Thoracic aorta (tissue), 2 donors: ENCODE measurements around the gene SLC22A6. TPM values are rescaled to one million over a fixed set of nuclear protein-coding genes. Genes with fewer than 3 reads are reported as not detected.

Experiments
- ATAC-seq: fragments of 150-250 bp; one replicate; pipeline ENCODE4 v1.8.0; 2017; ENCODE audit warnings: low read depth; ENCODE audit not compliant: insufficient number of reproducible peaks, low FRiP score
- DNase-seq: peaks from one replicate; pipeline ENCODE4 v3.0.0-alpha.2; 2020; ENCODE audit warnings: low spot score
- H3K27ac ChIP-seq, 2 donors: fragments of 200-600 bp; sonication (generic); 1 replicate in 1 of 2; 2 replicates in 1 of 2; pipeline ENCODE4 v1.5.1; 2016; ENCODE audit warnings: mild to moderate bottlenecking in 2 of 2, moderate library complexity in 2 of 2
- H3K27me3 ChIP-seq: fragments of 200-600 bp; sonication (generic); replicated peaks from 2 replicates; pipeline ENCODE4 v1.6.0; 2016; ENCODE audit warnings: mild to moderate bottlenecking; ENCODE audit not compliant: insufficient read depth
- H3K36me3 ChIP-seq: fragments of 200-600 bp; sonication (generic); one replicate; pipeline ENCODE4 v1.5.1; 2016
- H3K4me1 ChIP-seq, 2 donors: fragments of 200-600 bp; sonication (generic); 1 replicate in 1 of 2; 2 replicates in 1 of 2; pipeline versions ENCODE4 v1.5.1 to v1.6.0; 2016; ENCODE audit warnings: low read depth in 2 of 2, mild to moderate bottlenecking in 1 of 2; ENCODE audit not compliant: control insufficient read depth in 1 of 2
- H3K4me3 ChIP-seq: fragments of 200-600 bp; sonication (generic); 2 replicates; pipeline ENCODE4 v1.5.1; 2016; ENCODE audit warnings: mild to moderate bottlenecking
- H3K9me3 ChIP-seq: fragments of 200-600 bp; sonication (generic); 2 replicates; pipeline ENCODE4 v1.5.1; 2016
- CTCF ChIP-seq: fragments of 200-600 bp; sonication (generic); IDR thresholded peaks from one replicate; pipeline ENCODE4 v1.5.1; 2019; ENCODE audit warnings: antibody characterized with exemption
- total RNA-seq, 2 donors: library from RNA; depleted of rRNA; stranded (reverse); fragments of >200 nt; gene quantifications; one replicate each; pipeline versions ENCODE4 v1.1.0 to v1.2.3, GENCODE V29; 2016

SLC22A6 gene
- total RNA-seq, 2 donors from 2014 or later = not detected

GRCh38 chr11:62959422-62959980, 25.3 kb downstream of the SLC22A6 start:
- H3K27ac ChIP-seq = no peak overlapping the region
- H3K9me3 ChIP-seq = no peaks in the 10 kb centered on the region
- no peak overlapping the region for H3K4me3 ChIP-seq
- no peak for DNase-seq
- no peaks in the 10 kb centered on the region for H3K4me1 ChIP-seq
- no peak for ATAC-seq
- H3K36me3 ChIP-seq = no peaks in the 10 kb centered on the region
- H3K27me3 ChIP-seq = no peaks in the 10 kb centered on the region
- no peak for TF ChIP-seq CTCF

DNA sequence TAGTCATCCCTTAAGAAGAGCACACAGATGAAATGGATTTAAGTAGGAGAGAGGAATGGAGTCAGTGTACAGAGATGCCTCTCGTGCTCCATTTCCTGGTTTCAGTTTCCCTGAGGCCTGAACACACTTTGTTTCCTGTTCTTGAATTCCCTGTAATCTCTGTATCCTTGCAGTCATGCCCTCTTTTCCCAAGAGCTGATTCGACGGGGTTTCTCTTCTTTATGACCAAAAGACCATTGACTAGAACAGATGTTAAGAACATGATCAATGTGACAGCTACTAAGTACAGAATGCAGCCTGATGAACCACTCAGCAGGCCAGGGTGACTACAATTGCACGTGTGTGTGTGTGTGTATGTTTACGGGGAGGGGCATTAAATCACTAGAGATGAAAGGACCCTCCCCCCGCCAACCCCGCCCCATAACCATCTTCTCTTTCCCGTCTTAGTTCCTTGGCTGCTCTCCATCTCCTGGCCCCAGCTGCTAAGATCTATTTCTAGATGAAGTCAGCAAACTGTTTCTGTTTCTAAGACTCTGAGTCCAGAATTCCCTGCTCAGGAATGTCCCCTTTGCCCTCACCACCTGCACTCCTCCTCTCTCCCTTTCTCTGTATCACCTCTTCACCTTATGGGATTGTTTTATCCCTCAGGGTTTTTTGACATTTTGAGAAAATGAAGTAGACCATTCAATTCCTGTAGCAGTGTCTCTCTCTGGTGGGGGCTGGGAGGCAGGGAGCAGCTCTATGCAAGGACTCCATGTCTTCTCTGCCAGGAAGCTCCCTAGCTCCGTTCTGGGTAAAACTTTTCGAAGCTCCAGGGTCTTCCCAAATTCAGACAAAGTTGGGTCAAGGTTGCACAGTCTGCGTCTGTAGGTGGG, 26.0 kb downstream of the SLC22A6 start:
- Histone ChIP-seq H3K9me3 (no peaks in the 10 kb centered on the region), H3K36me3 (no peaks in the 10 kb centered on the region), H3K27me3 (no peaks in the 10 kb centered on the region), H3K4me3 (no peak overlapping the region), H3K27ac (no peak overlapping the region), H3K4me1 (no peaks in the 10 kb centered on the region)
- ATAC-seq = no peak
- no peak for DNase-seq
- no peak for TF ChIP-seq CTCF

GRCh38 chr11:62957147-62957546, 27.6 kb downstream of the SLC22A6 start:
- H3K27me3 ChIP-seq = no peaks in the 10 kb centered on the region
- no peak for TF ChIP-seq CTCF
- no peaks in the 10 kb centered on the region for H3K4me1 ChIP-seq
- no peaks in the 10 kb centered on the region for H3K9me3 ChIP-seq
- H3K4me3 ChIP-seq = no peak overlapping the region
- no peak for DNase-seq
- no peak overlapping the region for H3K27ac ChIP-seq
- no peak for ATAC-seq
- no peaks in the 10 kb centered on the region for H3K36me3 ChIP-seq

GRCh38 chr11:62954478-62954877, 30.3 kb downstream of the SLC22A6 start:
- ATAC-seq = no peak
- TF ChIP-seq CTCF = no peak
- Histone ChIP-seq H3K4me3 (no peak overlapping the region), H3K9me3 (no peaks in the 10 kb centered on the region), H3K36me3 (no peaks in the 10 kb centered on the region), H3K27me3 (no peaks in the 10 kb centered on the region), H3K27ac (no peak overlapping the region), H3K4me1 (no peaks in the 10 kb centered on the region)
- no peak for DNase-seq

DNA sequence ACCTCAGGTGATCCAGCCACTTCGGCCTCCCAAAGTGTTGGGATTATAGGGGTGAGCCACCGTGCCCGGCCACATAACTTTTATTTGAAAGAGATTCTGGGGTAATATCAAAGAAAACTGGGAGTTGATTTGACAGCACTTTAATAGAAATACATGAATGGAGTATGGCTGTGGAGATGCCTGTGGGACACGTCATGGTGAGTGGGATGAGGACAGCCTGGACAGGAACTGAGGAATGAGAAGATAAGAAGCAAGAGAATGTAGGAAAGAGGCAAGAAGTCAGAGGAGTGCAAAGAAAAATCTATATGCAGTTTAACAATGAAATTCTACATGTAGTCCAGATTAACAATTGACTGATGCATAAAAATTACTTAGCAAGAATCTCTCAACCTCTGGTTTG, 31.0 kb downstream of the SLC22A6 start:
- Histone ChIP-seq H3K27me3 (no peaks in the 10 kb centered on the region), H3K4me1 (no peaks in the 10 kb centered on the region), H3K27ac (no peak overlapping the region), H3K36me3 (no peaks in the 10 kb centered on the region), H3K9me3 (no peaks in the 10 kb centered on the region), H3K4me3 (no peak overlapping the region)
- no peak for TF ChIP-seq CTCF
- ATAC-seq = no peak
- DNase-seq = no peak
